G401 (cell line): ENCODE data around the gene OR2AT4. TPM values are rescaled to one million over a fixed set of nuclear protein-coding genes. Genes with fewer than 3 reads are reported as not detected.
"Not testable (repeated sequence)": the region's sequence is repeated elsewhere in the genome, so short reads cannot be mapped to it uniquely, and the experiment has no call there.

Experiments
- DNase-seq: peaks from one replicate; pipeline ENCODE4 v3.0.0-alpha.2; 2015; ENCODE audit warnings: low spot score
- in situ Hi-C: cut with HindIII; loops from 2 replicates; pipeline ENCODE4 v1.10.0; 2016; ENCODE audit warnings: low sequenced_read_pairs, mixed read lengths
- total RNA-seq: library from RNA; depleted of rRNA; stranded (reverse); fragments of >200 nt; shearing (Covaris generic); gene quantifications from 2 replicates; pipeline ENCODE4 v1.2.3, GENCODE V29; 2014

The OR2AT4 gene
- total RNA-seq, 1 experiment from 2014 or later, result not detected

- in situ Hi-C loops, result not testable (repeated sequence)
Observed at GRCh38 chr11:75105967-75106681, 9.4 kb upstream of the OR2AT4 start.

GRCh38 chr11:75105462-75105925, 8.8 kb upstream of the OR2AT4 start:
- DNase-seq, result no peak
- in situ Hi-C loops, result no loop called here

More at GRCh38 chr11:75105967-75106681, 9.4 kb upstream of the OR2AT4 start:
- DNase-seq, result not testable (repeated sequence)

- DNase-seq, result no peak
- in situ Hi-C loops, result no loop called here
Observed at GRCh38 chr11:75103380-75104026, 6.8 kb upstream of the OR2AT4 start.

- no peak for DNase-seq
- in situ Hi-C loops, result no loop called here
Observed at GRCh38 chr11:75101424-75102128, 4.9 kb upstream of the OR2AT4 start.

- no peak for DNase-seq
- in situ Hi-C loops, result no loop called here
Observed at GRCh38 chr11:75100314-75100713, 3.6 kb upstream of the OR2AT4 start.

GRCh38 chr11:75099635-75100034, 3.0 kb upstream of the OR2AT4 start:
- no peak for DNase-seq
- in situ Hi-C loops, result no loop called here

- DNase-seq, in situ Hi-C loops: not testable (repeated sequence)
Observed at GRCh38 chr11:75098835-75099439, 2.3 kb upstream of the OR2AT4 start.

GRCh38 chr11:75098181-75098580, 1.5 kb upstream of the OR2AT4 start:
- in situ Hi-C loops, DNase-seq: not testable (repeated sequence)

- in situ Hi-C loops, result no loop called here
- no peak for DNase-seq
Observed at GRCh38 chr11:75097173-75097557, 489 bp upstream of the OR2AT4 start.

- DNase-seq, in situ Hi-C loops: not testable (repeated sequence)
Observed at GRCh38 chr11:75094382-75094781, 2.3 kb downstream of the OR2AT4 start.

- in situ Hi-C loops, result no loop called here
Observed at GRCh38 chr11:75090671-75091177, 6.0 kb downstream of the OR2AT4 start.

GRCh38 chr11:75087319-75088305, 9.1 kb downstream of the OR2AT4 start:
- no peak for DNase-seq
- in situ Hi-C loops, result no loop called here

More at GRCh38 chr11:75090671-75091177, 6.0 kb downstream of the OR2AT4 start:
- no peak for DNase-seq

GRCh38 chr11:75084883-75085282, 11.8 kb downstream of the OR2AT4 start:
- in situ Hi-C loops, result no loop called here

GRCh38 chr11:75083217-75083605, 13.5 kb downstream of the OR2AT4 start:
- DNase-seq, result no peak
- in situ Hi-C loops, result no loop called here

More at GRCh38 chr11:75084883-75085282, 11.8 kb downstream of the OR2AT4 start:
- no peak for DNase-seq

- no peak for DNase-seq
- in situ Hi-C loops, result no loop called here
Observed at GRCh38 chr11:75082601-75083216, 14.0 kb downstream of the OR2AT4 start.

GRCh38 chr11:75079546-75079945, 17.1 kb downstream of the OR2AT4 start:
- in situ Hi-C loops, result no loop called here
- DNase-seq, result no peak

- in situ Hi-C loops, result no loop called here
- DNase-seq, result no peak
Observed at GRCh38 chr11:75078233-75078632, 18.4 kb downstream of the OR2AT4 start.

- in situ Hi-C loops, result no loop called here
- no peak for DNase-seq
Observed at GRCh38 chr11:75077316-75077715, 19.4 kb downstream of the OR2AT4 start.
